ENCODE data around the gene FBXL2.

- no peak for TF ChIP-seq CTCF (IDR thresholded peaks at IDR 0.05)
- no peak for TF ChIP-seq POLR2A (IDR thresholded peaks at IDR 0.05)
Measured at GRCh38 chr3:33424606-33425452, 147.6 kb downstream of the FBXL2 start.
